Keratinocyte (primary cell): ENCODE data around the gene MRPL27.

ENCODE experiments used
- EZH2 ChIP-seq: IDR thresholded peaks from one replicate; pipeline ENCODE4 v1.6.1; 2012; ENCODE audit warnings: inconsistent platforms, mild to moderate bottlenecking, low read length, moderate library complexity
- TF ChIP-seq, protein P1 (sequence below), 3 experiments: IDR thresholded peaks in 1 of 3; conservative IDR thresholded peaks in 1 of 3; optimal IDR thresholded peaks in 1 of 3; 2 replicates in 2 of 3; 3 replicates in 1 of 3; pipeline versions ENCODE3 to v1.5.1; 2011; ENCODE audit warnings: low read length in 3 of 3, mild to moderate bottlenecking in 3 of 3, moderate library complexity in 2 of 3, control low read depth in 1 of 3, inconsistent platforms in 1 of 3; ENCODE audit not compliant: insufficient read depth in 2 of 3; ENCODE audit errors: extremely low read depth in 1 of 3

DNA sequence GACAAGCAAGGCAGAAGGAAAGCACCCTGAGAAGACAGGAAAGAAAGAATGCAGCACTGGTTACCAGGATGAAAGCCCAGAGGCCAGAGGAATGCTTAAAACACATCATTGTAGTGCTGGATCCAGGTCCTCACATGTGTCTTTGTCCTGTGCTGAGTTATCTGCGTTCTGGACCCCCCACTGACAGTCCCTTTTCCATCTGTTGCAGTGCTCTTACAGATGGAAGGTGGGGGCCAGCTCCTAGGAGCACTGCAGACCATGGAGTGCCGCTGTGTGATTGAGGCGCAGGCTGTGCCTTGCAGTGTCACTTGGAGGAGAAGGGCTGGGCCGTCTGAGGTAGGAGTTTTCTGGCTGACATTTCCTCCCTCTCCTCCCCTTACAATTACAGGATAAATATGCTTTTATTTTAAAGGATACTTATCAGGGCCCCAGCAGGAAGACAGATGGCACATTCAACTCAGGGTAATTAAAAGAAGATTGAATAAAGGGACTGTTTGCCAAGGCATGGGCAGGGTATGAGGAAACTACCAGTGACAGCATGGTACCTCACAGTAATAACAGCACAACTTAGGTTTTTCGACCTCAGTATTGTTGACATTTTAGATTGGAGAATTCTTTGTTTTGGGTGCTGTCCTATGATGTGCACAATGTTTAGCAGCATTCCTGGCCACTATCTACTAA lies 3.0 kb upstream of the MRPL27 start:
- TF ChIP-seq, protein P1, sequence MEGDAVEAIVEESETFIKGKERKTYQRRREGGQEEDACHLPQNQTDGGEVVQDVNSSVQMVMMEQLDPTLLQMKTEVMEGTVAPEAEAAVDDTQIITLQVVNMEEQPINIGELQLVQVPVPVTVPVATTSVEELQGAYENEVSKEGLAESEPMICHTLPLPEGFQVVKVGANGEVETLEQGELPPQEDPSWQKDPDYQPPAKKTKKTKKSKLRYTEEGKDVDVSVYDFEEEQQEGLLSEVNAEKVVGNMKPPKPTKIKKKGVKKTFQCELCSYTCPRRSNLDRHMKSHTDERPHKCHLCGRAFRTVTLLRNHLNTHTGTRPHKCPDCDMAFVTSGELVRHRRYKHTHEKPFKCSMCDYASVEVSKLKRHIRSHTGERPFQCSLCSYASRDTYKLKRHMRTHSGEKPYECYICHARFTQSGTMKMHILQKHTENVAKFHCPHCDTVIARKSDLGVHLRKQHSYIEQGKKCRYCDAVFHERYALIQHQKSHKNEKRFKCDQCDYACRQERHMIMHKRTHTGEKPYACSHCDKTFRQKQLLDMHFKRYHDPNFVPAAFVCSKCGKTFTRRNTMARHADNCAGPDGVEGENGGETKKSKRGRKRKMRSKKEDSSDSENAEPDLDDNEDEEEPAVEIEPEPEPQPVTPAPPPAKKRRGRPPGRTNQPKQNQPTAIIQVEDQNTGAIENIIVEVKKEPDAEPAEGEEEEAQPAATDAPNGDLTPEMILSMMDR (optimal IDR thresholded peaks at IDR 0.05 in 1 of 3, IDR thresholded peaks at IDR 0.05 in 1 of 3, conservative IDR thresholded peaks at IDR 0.05 in 1 of 3; ENCODE audit: extremely low read depth in 1 of 3, insufficient read depth in 2 of 3, low read length in 3 of 3) = no peak
- no peak for TF ChIP-seq EZH2
